SH-SY5Y (cell line): Measurements from ENCODE around the gene CACNB1.

ENCODE experiments used
- GATA2 ChIP-seq: IDR thresholded peaks from 2 replicates; pipeline ENCODE4 v1.6.1; 2011; ENCODE audit warnings: mild to moderate bottlenecking, low read depth, low read length
- GATA3 ChIP-seq: IDR thresholded peaks from 2 replicates; pipeline ENCODE4 v1.6.1; 2011; ENCODE audit warnings: low read depth, mild to moderate bottlenecking, low read length, moderate library complexity

DNA sequence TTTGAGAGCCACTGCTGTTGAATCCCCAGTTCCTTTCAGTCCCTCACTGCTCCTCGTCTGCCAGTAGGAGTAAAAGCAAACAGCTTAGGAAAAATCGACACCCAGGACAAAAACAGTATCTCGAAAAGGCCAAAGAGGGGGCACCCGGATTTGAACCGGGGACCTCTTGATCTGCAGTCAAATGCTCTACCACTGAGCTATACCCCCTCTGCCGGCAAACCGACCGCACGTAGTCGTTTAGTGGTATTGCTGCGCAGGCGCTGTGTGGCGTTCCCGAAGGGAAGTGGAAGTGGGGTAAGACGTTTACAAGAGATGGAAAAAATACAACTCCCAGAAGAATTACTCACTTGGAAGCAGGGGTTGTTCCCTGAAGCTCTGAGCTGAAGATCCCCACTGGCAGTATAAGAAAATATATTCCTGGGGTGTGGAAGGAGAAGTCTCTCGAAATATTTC, 43.8 kb downstream of the CACNB1 start:
- no peak for TF ChIP-seq GATA3
- no peak for TF ChIP-seq GATA2
